ENCODE measurements around the gene IFT25. TPM values are rescaled to one million over a fixed set of nuclear protein-coding genes. Genes with fewer than 3 reads are reported as not detected.

Gene IFT25
- polyA plus RNA-seq, 1 donor: 36.0 TPM

- Histone ChIP-seq H3K36me3 (ENCODE audit: control insufficient read depth, insufficient read depth, low read length) (peaks cover 51% of the 10 kb centered on the region), H3K9me3 (ENCODE audit: control insufficient read depth, low read depth, low read length) (no peaks in the 10 kb centered on the region), H3K27me3 (ENCODE audit: control insufficient read depth, insufficient read depth, low read length) (no peaks in the 10 kb centered on the region), H3K4me3 (ENCODE audit: low read length) (no peak overlapping the region), H3K4me1 (ENCODE audit: control insufficient read depth, insufficient read depth, low read length) (peaks cover 25% of the 10 kb centered on the region), H3K27ac (ENCODE audit: low read length) (no peak overlapping the region)
- no peak for DNase-seq
Observed at GRCh38 chr1:53959664-53960250, 14.3 kb upstream of the IFT25 start.

GRCh38 chr1:53957194-53957818 is 11.8 kb upstream of the IFT25 start:
- Histone ChIP-seq H3K36me3 (ENCODE audit: control insufficient read depth, insufficient read depth, low read length) (peaks cover 41% of the 10 kb centered on the region), H3K4me1 (ENCODE audit: control insufficient read depth, insufficient read depth, low read length) (peaks cover 13% of the 10 kb centered on the region), H3K27ac (ENCODE audit: low read length) (peak overlapping the region; percentile 77), H3K27me3 (ENCODE audit: control insufficient read depth, insufficient read depth, low read length) (no peaks in the 10 kb centered on the region), H3K9me3 (ENCODE audit: control insufficient read depth, low read depth, low read length) (no peaks in the 10 kb centered on the region), H3K4me3 (ENCODE audit: low read length) (no peak overlapping the region)
- WGBS (ENCODE audit: insufficient coverage, low lambda C conversion rate): 56% methylated on average over 1 of the region's 3 CpGs
- peak; percentile 48 to 72 for DNase-seq

- Histone ChIP-seq H3K4me1 (ENCODE audit: control insufficient read depth, insufficient read depth, low read length) (peaks cover 13% of the 10 kb centered on the region), H3K9me3 (ENCODE audit: control insufficient read depth, low read depth, low read length) (no peaks in the 10 kb centered on the region), H3K4me3 (ENCODE audit: low read length) (no peak overlapping the region), H3K27me3 (ENCODE audit: control insufficient read depth, insufficient read depth, low read length) (no peaks in the 10 kb centered on the region), H3K36me3 (ENCODE audit: control insufficient read depth, insufficient read depth, low read length) (peaks cover 45% of the 10 kb centered on the region), H3K27ac (ENCODE audit: low read length) (peak overlapping the region; percentile 77)
- 83% methylated on average over 1 of the region's 3 CpGs for WGBS (ENCODE audit: insufficient coverage, low lambda C conversion rate)
- DNase-seq: peak in 1 of 2 donors; percentile 16
Observed at GRCh38 chr1:53956308-53957168, 11.0 kb upstream of the IFT25 start.

- Histone ChIP-seq H3K36me3 (ENCODE audit: control insufficient read depth, insufficient read depth, low read length) (peaks cover 28% of the 10 kb centered on the region), H3K27ac (ENCODE audit: low read length) (no peak overlapping the region), H3K27me3 (ENCODE audit: control insufficient read depth, insufficient read depth, low read length) (no peaks in the 10 kb centered on the region), H3K9me3 (ENCODE audit: control insufficient read depth, low read depth, low read length) (no peaks in the 10 kb centered on the region), H3K4me1 (ENCODE audit: control insufficient read depth, insufficient read depth, low read length) (peaks cover 13% of the 10 kb centered on the region), H3K4me3 (ENCODE audit: low read length) (no peak overlapping the region)
- 93% methylated on average over 2 of the region's 2 CpGs for WGBS (ENCODE audit: insufficient coverage, low lambda C conversion rate)
- no peak for DNase-seq
Observed at GRCh38 chr1:53954128-53954527, 8.6 kb upstream of the IFT25 start.

- peaks cover 7% of the 10 kb centered on the region for H3K4me1 ChIP-seq (ENCODE audit: control insufficient read depth, insufficient read depth, low read length)
- no peaks in the 10 kb centered on the region for H3K27me3 ChIP-seq (ENCODE audit: control insufficient read depth, insufficient read depth, low read length)
- H3K27ac ChIP-seq (ENCODE audit: low read length): no peak overlapping the region
- H3K4me3 ChIP-seq (ENCODE audit: low read length): no peak overlapping the region
- peaks cover 17% of the 10 kb centered on the region for H3K36me3 ChIP-seq (ENCODE audit: control insufficient read depth, insufficient read depth, low read length)
- no peak for DNase-seq
- WGBS (ENCODE audit: insufficient coverage, low lambda C conversion rate): 94% methylated on average over 3 of the region's 5 CpGs
- no peaks in the 10 kb centered on the region for H3K9me3 ChIP-seq (ENCODE audit: control insufficient read depth, low read depth, low read length)
Observed at GRCh38 chr1:53951697-53952096, 6.2 kb upstream of the IFT25 start.

GRCh38 chr1:53949023-53949990 is 3.8 kb upstream of the IFT25 start:
- no peak overlapping the region for H3K4me3 ChIP-seq (ENCODE audit: low read length)
- H3K9me3 ChIP-seq (ENCODE audit: control insufficient read depth, low read depth, low read length): no peaks in the 10 kb centered on the region
- H3K27ac ChIP-seq (ENCODE audit: low read length): no peak overlapping the region
- WGBS (ENCODE audit: insufficient coverage, low lambda C conversion rate): no CpG with 5 or more reads among the region's 4 CpGs
- peaks cover 15% of the 10 kb centered on the region for H3K36me3 ChIP-seq (ENCODE audit: control insufficient read depth, insufficient read depth, low read length)
- H3K4me1 ChIP-seq (ENCODE audit: control insufficient read depth, insufficient read depth, low read length): peaks cover 7% of the 10 kb centered on the region
- peak in 1 of 2 donors; percentile 24 for DNase-seq
- H3K27me3 ChIP-seq (ENCODE audit: control insufficient read depth, insufficient read depth, low read length): no peaks in the 10 kb centered on the region

- no peaks in the 10 kb centered on the region for H3K27me3 ChIP-seq (ENCODE audit: control insufficient read depth, insufficient read depth, low read length)
- no peak overlapping the region for H3K27ac ChIP-seq (ENCODE audit: low read length)
- no peak overlapping the region for H3K4me3 ChIP-seq (ENCODE audit: low read length)
- H3K9me3 ChIP-seq (ENCODE audit: control insufficient read depth, low read depth, low read length): no peaks in the 10 kb centered on the region
- peaks cover 12% of the 10 kb centered on the region for H3K36me3 ChIP-seq (ENCODE audit: control insufficient read depth, insufficient read depth, low read length)
- WGBS (ENCODE audit: insufficient coverage, low lambda C conversion rate): 100% methylated on average over 1 of the region's 5 CpGs
- peaks cover 7% of the 10 kb centered on the region for H3K4me1 ChIP-seq (ENCODE audit: control insufficient read depth, insufficient read depth, low read length)
- DNase-seq: no peak
Observed at GRCh38 chr1:53948291-53948690, 2.8 kb upstream of the IFT25 start.

- no peaks in the 10 kb centered on the region for H3K27me3 ChIP-seq (ENCODE audit: control insufficient read depth, insufficient read depth, low read length)
- WGBS (ENCODE audit: insufficient coverage, low lambda C conversion rate): 43% methylated on average over 4 of the region's 6 CpGs
- no peaks in the 10 kb centered on the region for H3K9me3 ChIP-seq (ENCODE audit: control insufficient read depth, low read depth, low read length)
- peak overlapping the region; percentile 70 for H3K4me3 ChIP-seq (ENCODE audit: low read length)
- H3K36me3 ChIP-seq (ENCODE audit: control insufficient read depth, insufficient read depth, low read length): peaks cover 9% of the 10 kb centered on the region
- H3K27ac ChIP-seq (ENCODE audit: low read length): no peak overlapping the region
- H3K4me1 ChIP-seq (ENCODE audit: control insufficient read depth, insufficient read depth, low read length): peaks cover 7% of the 10 kb centered on the region
- DNase-seq: no peak
Observed at GRCh38 chr1:53947172-53947907, 1.8 kb upstream of the IFT25 start.

- peaks cover under 1% of the 10 kb centered on the region for H3K36me3 ChIP-seq (ENCODE audit: control insufficient read depth, insufficient read depth, low read length)
- no peaks in the 10 kb centered on the region for H3K27me3 ChIP-seq (ENCODE audit: control insufficient read depth, insufficient read depth, low read length)
- WGBS (ENCODE audit: insufficient coverage, low lambda C conversion rate): 2% methylated on average over 5 of the region's 58 CpGs
- DNase-seq: no peak
- peak within 1 kb of the TSS; percentile 80 for H3K4me3 ChIP-seq (ENCODE audit: low read length)
- H3K9me3 ChIP-seq (ENCODE audit: control insufficient read depth, low read depth, low read length): no peaks in the 10 kb centered on the region
- peak within 1 kb of the TSS; percentile 91 for H3K27ac ChIP-seq (ENCODE audit: low read length)
- H3K4me1 ChIP-seq (ENCODE audit: control insufficient read depth, insufficient read depth, low read length): peaks cover 7% of the 10 kb centered on the region
Observed at GRCh38 chr1:53946252-53947171, 1.0 kb upstream of the IFT25 start, which contains the start of gene LRRC42. Gene LRRC42, plus strand, starts transcription at chr1:53946350. Its CDS starts 5,650 bp downstream, at chr1:53952000.
